Posterior vena cava (tissue), 2 donors: ENCODE data around the gene GJC1. TPM values are rescaled to one million over a fixed set of nuclear protein-coding genes. Genes with fewer than 3 reads are reported as not detected.
"Not testable (repeated sequence)": the region's sequence is repeated elsewhere in the genome, so short reads cannot be mapped to it uniquely, and the experiment has no call there.

Experiments used
- DNase-seq: peaks from one replicate; pipeline ENCODE4 v3.0.0-alpha.2; 2020; ENCODE audit warnings: low spot score
- intact Hi-C, 2 donors: fragments of 100-400 bp; cut with DNase I; formaldehyde crosslinking; loops; one replicate each; pipeline versions ENCODE4 v1.14.1 to v1.14.2; 2022 to 2023
- total RNA-seq, 2 donors: library from RNA; stranded (reverse); fragmentation: NEBNext Ultra II Directional; extraction: Animal tissue kit (Norgen Biotek cat#: 25700); gene quantifications; one replicate each; pipeline ENCODE4 v1.2.1, GENCODE V29; 2021
- donor health status: DM: yes; HTN: yes; CAD: no.
- donor health status: DM: yes; HTN: yes; CAD: no.

GJC1 gene
- total RNA-seq, 2 donors from 2014 or later: 30.4 to 80.8 TPM

DNA sequence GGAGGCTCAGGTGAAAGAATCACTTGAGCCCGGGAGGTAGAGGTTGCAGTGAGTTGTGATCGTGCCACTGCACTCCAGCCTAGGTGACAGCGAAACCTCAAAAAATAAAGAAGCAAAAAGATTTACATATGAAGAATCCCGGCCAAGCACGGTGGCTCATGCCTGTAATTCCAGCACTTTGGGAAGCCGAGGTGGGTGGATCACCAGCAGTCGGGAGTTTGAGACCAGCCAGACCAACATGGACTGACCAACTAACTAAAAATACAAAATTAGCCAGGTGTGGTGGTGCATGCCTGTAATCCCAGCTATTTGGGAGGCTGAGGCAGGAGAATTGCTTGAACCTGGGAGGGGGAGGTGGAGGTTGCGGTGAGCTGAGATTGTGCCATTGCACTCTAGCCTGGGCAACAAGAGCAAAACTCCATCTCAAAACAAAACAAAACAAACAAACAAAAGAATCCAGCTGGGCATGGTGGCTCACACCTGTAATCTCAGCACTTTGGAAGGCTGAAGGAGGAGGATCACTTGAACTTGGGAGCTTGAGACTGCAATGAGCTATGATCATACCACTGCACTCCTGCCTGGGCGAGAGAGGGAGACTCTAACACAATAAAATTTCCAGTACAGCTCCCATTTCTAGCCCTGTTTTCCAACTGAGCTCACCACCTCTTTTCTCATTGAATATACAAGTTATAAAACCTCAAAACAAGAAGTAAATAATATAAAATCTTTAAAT lies 21.3 kb downstream of the GJC1 start:
- intact Hi-C loops: not testable (repeated sequence)
- peak; percentile 35 for DNase-seq

DNA sequence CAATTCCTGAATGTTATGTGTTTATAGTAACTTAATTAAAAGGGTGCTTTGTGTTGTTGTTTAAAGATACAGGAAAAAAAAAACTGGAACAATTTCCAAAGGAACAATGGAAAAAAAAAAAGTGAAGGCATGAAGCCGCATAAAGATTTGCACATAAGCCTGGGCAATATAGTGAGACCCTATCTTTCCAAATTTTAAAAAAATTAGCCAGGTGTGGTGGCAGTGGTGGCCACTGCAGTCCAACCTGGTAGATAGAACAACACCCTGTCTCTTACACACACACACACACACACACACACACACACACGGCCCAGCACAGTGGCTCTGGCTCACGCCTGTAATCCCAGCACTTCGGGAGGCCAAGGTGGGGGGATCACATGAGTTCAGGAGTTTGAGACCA lies 21.9 kb downstream of the GJC1 start:
- intact Hi-C loops: no loop called here
- DNase-seq: peak; percentile 48

DNA sequence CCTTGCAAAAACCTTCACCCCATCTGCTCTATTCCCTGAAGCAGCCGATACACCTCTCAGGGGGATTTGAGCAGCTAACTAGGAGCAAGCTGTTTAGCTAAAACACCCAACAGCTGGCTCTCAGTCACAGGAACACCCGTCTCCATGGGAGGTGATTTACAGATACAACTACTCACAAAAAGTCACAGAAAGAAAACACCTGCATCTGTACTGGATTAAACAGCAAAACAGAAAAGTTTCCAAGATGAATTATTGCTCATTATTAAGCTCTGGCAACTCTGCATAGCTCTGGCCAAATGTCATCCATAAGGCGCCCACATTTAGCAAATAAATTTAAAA lies 22.3 kb downstream of the GJC1 start:
- intact Hi-C loops: no loop called here

DNA sequence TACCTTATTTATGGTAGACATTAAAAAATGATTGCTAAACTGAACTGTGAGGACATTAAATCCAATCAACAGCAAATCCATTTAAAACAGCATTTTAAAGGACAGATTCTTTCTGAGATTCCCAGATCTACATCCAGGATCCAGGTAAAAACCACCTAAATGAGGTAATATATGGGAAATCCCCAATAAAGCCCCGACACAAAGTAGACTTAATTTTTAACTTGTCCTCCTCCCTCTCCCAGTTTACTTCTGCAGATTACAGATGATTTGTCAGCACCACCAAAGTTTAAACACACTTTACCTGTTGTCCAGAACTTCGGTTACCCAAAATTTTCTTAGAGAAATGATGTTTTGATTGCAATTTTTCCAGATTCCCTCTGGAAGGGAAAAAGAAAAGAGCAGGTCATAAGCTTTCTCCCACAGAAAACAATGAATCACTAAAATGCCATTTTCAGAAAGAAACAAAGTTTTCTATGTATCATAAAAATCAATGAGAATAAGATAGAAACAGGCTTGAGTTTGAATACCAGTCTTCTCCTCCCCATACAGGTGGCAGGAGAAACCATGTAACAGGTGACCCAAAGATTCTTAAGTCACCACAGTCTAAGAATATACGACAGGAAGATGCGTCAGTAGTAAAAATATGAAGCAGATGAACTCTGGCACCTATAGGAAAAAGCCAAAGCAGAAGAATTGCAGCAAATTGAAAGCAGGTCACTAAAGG lies 22.8 kb downstream of the GJC1 start:
- intact Hi-C loops: no loop called here
- no peak for DNase-seq

More for the DNA sequence above, 22.3 kb downstream of the GJC1 start:
- DNase-seq: peak; percentile 20

DNA sequence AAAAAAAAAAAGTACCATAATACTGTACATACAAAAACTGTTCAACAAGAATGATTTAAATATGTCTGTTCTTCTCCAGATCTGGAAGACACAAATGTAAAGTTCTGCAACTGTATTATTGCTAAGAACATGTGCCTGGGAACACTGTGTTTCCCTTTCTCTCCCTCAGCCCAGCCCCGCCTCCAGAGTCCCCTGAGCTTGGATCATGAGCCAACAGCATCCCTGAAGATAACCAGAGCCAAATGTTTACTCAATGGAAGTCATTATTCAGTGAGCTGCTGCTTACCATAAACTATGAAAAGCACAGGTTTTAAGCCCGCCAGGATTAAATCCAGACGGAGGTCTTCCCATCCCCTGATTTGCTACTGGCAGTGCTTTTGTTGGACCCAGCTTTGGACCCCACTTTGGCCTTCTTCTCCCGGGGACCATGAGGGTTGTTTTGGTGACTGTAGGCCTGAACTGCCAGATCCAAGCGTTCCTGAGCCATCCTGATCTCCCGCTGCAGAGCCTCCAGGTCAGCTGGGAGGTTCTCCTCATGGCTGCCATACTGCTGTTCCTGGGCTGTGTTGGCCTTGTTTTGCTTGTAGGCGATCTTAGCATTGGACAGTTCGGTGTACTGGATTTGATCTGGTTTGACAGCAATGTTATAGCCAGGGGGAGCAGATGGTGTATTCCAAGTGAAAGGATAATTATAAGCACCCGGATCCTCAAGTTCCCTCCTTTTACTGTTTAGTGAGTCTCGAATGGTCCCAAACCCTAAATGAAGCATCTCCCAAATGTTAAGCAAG lies 25.6 kb downstream of the GJC1 start:
- intact Hi-C loops: no loop called here
- DNase-seq: peak; percentile 43

DNA sequence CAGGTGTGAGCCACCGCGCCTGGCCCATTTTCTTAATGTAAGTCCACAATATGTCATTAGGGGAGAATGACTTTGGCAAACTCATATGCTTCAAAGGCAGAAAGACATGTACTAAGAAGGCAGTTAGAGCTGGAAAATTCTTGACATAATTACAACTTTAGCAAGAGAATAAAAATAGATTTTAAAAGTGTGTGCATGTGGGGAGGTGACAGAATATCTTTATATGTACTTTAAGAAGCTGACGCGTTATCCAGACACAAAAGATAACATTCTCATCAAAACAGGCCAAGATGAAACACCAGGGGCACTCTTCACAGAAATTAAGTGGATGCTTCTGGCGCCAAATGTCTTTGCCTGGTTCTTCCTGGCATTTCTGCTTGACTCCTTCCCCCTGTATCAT lies 28.2 kb downstream of the GJC1 start:
- DNase-seq: peak; percentile 36
- intact Hi-C loops: no loop called here

DNA sequence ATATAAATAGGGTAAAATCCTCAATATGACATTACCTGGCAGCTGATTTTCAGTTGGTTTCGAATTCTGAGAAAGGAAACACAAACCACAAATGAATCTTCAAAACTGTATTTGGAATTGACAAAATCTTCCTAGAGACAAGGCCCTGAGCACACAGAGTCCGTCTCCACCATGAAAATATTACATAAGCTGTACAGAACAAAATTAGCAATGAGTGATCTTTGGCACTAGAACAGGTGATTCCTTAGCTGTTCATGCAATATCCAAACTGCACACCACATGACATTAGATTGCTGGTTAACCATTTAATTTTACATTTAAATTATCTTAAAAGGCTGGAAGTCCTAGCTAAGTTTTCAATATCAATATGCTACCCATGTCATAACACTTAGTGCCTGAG lies 31.7 kb downstream of the GJC1 start:
- intact Hi-C loops: no loop called here
- DNase-seq: no peak

DNA sequence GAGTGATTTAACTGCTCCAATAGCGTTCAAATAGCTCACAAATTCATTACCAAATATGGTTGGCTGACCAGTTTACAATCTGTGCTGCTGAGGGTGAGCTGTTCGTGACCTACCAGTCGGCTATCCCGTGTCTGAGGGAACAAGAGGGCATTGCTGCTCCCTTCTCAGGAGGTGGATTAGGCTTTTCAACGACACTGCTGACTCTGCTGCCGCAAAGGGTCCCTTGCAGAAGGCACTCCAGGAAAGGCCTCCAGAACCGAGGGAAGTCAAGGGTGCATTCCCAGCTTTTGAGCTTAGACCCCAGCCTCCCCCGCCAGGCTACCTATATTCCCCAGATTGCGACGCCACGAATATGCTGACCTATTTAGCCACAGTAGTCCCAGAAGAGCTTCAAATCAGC lies 32.3 kb downstream of the GJC1 start:
- peak; percentile 71 for DNase-seq
- intact Hi-C loops: no loop called here

DNA sequence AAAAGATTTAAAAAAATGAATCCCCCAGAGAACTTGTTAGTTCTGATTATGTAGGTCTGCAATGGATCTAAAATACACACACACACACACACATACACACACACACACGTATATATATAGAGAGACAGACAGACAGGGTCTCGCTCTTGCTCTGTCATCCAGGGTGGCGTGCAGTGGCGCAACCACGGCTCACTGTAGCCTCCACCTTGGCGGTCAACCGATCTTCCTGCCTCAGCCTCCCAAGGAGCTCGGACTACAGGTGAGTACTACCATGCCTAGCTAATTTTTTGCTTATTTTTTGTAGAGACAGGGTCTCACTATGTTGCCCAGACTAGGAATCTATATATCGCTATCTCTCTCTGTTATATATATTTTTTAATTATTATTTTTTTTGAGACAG lies 33.4 kb downstream of the GJC1 start:
- DNase-seq: no peak
- intact Hi-C loops: no loop called here

DNA sequence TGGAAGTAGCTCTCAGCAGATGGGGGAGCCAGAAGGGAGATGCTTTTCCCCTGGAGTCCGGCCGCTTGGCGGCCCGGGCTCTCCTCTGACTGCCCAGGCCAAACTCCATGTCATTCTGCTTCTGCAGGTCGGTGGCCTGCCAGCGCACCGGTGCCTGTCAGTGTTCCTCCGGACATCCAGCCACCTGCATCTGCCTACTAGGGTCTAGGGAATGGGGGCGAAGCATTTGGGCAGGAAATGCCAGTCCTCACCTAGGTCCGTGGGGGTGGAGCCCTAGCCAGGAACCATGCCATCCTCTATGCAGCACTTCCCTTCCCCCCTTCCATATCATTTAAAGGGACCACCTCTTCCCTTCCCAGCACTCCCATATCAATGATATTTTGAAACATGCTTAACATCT lies 34.2 kb downstream of the GJC1 start:
- intact Hi-C loops: no loop called here

DNA sequence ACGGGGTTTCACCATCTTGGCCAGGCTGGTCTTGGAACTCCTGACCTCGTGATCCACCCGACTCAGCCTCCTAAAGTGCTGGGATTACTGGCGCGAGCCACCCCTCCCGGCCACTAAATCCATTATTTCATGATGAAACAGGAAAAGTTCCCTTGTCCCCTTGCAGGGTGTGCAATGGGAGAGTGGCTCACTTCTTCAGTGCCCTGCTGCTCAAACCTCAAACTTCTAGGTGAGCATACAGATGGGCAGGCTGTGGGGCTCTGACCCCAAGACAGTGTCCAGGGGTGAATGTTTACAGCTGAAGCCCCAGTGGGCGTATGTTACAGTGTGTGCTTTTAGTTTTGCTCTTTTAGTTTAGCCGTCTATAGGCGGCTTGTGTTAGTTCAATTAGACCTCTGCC lies 34.7 kb downstream of the GJC1 start:
- peak; percentile 20 for DNase-seq
- intact Hi-C loops: no loop called here

More for the DNA sequence above, 34.2 kb downstream of the GJC1 start:
- peak; percentile 43 for DNase-seq

DNA sequence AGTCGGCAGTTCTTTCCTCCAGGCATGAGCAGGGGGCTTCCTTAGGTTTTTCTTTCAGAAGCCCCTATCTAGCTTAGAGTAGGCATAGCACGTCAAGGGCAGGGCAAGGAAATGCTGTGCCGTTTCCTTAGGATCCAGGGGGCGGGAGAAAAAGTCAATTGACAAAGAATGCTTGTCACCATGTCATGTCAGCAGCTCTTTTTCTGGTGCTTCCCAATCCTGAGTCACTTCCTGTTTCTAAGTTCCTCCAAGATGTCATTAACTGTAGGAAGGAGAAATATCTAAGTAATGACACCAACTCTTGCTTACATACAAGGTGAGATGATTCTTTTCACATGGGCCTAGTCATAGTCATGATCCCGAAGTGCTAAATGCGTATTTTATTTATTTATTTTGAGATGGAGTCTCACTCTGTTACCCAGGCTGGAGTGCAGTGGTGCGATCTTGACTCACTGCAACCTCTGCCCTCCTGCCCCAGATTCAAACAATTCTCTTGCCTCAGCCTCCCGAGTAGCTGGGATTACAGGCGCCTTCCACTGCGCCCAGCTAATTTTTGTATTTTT lies 35.2 kb downstream of the GJC1 start:
- peak; percentile 41 for DNase-seq
- intact Hi-C loops: loop anchor here in 1 of 2 donors (5.0 kb wide), 1 partner anchor 32 kb away; no protein-coding TSS in a partner anchor

DNA sequence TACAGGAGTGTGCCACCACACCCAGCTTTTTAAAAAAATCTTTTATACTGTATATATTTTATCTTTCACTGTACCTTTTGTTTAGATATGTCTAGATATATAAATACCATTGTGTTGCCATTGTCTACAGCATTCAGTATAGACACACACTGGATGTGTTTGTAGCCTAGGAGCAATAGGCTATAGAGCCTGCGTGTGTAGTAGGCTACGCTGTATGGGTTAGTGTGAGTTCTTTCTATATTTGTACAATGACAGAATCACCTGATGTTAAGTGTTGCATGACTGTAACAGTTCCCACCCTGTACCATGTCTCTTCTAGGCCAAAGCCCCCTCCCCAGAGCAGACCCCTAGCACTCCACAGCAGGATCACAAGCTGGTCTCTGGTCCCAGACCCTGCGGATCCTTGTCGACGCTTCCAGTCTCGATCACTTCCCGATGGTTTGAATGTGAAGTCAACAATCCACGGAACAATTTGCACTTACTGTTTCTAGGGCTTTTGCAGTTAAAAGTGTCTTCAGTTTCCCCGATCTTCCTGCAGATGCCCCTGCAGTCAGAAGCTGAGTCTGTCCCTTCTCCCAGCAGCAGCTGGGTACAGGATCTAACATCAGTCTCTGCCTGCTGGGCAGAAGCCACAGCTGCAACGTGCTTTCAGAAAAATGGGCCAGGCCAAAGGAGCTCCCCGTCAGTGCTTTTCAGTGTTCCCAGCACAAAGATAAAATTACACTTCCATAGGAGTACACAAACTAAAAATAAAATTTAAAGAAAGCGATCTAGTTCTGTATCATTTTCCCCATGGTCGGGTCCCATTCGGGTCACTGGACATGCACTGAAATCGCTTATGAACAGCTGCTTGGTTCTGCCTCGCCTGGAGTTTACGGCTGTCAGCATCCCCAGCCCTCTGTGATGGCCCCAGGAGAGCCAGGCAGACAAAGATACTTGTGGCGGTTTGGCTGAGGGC lies 35.9 kb downstream of the GJC1 start:
- intact Hi-C loops: loop anchor here in 1 of 2 donors (5.0 kb wide), 1 partner anchor 33 kb away; no protein-coding TSS in a partner anchor
- peak; percentile 42 for DNase-seq

DNA sequence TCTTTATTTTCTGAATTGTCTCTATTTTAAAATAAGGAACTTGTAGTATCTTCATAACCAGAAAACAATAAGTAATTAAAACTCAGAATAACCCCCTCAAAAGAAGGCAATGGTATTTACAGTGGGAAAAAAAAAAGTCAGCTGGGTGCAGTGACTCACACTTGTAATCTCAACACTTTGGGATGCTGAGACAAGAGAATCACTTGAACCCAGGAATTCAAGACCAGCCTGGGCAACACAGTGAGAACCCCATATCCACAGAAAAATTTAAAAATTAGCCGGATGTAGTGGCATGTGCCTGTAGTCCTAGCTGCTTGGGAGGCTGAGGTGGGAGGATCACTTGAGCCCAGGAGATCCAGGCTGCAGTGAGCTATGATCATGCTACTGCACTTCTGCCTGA lies 37.8 kb downstream of the GJC1 start:
- DNase-seq: no peak
- intact Hi-C loops: loop anchor here (1.0 to 5.0 kb wide), 2 partner anchors 34 to 35 kb away; partner anchors contain the start of gene ADAM11 (in 1 of the 2)

DNA sequence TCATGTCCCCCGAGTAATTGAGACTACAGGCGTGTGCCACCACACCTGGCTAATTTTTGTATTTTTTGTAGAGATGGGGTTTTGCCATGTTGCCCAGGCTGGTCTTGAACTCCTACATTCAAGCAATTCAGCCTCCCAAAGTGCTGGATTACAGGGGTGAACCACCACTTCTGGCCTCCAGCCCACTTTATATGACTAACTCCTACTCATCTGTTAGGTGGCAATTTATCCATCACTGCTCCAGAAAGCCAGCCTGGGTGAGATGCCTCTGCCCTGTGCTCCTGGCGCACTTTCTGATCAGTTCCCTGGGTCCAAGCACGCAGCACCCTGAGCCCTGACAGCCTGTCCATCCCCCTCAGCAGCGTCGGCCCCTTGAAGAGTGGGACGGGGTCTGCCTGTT lies 41.9 kb downstream of the GJC1 start:
- DNase-seq: peak; percentile 37
- intact Hi-C loops: no loop called here

DNA sequence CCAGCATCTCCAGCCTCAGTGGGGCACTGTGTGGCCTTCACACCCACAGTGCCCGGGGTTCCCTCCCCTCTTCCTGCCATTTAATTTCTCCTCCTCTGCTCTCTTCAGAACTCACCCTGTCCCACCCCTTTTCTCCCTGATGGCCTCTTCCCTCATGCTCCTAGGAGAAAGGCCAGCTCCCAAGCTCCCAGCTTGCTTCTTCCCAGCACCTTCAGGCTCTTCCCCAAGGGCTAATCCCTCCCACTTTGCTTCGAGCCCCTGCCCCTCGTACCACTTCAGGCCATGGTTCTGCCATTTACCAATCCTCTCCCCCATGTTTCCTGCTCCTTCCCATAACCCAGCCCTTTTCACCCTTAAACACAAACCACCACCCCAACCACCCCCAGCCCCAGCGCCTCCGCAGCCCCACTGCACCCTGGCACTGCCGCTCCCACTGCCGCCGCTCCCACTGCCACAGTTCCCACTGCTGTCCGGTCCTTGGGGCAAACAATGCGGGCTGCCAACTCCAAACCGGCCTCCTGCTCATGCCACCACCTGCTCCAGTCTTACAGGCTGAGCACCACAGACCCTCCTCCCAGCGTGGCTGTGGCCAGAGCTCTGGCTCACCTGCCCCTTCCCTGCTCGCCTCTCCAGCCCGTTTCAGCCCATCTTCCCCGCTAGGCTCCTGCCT lies 42.7 kb downstream of the GJC1 start:
- intact Hi-C loops: no loop called here
- peak; percentile 59 for DNase-seq

DNA sequence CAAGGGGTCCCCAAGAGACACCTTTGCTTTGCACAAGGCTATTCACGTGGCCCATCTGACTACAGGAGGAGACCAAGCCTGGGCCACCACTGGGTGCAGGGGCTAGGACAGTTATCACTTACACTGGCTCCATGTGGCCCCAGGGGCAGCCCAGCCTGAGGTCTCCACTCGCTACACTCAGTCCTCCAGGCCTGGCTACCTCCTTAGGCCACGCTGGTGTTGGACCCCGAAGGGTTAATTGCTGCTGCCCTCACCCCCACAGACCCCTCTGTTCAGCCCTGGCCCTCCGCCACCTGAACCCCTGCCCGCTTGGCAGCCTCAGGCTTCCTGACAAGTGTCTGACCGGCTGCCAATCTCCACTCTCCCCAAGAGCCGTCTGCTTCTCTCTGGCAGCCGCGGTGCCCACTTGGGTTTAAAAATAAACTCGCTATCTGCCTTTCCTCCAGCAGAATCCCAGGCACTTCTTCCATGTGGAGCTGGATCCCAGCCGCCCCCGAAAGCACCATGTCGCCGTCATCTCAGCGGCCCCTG lies 43.5 kb downstream of the GJC1 start:
- intact Hi-C loops: no loop called here
- DNase-seq: peak; percentile 71

DNA sequence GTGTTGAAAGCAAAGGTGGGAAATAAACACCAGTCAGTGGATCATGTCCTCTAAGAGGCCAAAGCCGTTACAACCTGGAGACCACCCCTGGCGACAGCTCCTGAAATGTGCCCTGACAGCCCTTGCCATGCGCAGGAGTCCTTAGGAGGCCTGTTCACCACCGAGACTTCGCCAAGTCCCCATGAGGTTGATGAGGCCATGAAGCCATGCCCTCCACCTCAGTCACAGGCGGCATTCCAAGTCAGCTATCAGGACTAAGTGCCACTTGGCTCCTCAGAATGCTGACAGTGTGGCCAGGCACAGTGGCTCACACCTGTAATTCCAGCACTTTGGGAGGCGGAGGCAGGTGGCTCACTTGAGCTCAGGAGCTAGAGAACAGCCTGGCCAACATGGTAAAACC lies 44.2 kb downstream of the GJC1 start:
- DNase-seq: peak; percentile 42

More for the DNA sequence above, 44.2 kb downstream of the GJC1 start:
- intact Hi-C loops: no loop called here
